CD4-positive, alpha-beta T cell (primary cell): ENCODE results near the gene DOLPP1. TPM values are rescaled to one million over a fixed set of nuclear protein-coding genes. Genes with fewer than 3 reads are reported as not detected.

Source experiments
- ATAC-seq: fragments of 200-7000 bp; cut with Tn5 transposase; one replicate; pipeline ENCODE4 v1.10.0; 2022; ENCODE audit warnings: mild to moderate bottlenecking; ENCODE audit not compliant: poor library complexity
- CTCF ChIA-PET: fragments of 350-600 bp; sonication (Branson Sonifier 250); formaldehyde crosslinking; loops from one replicate; lab custom pipeline; 2021; ENCODE audit warnings: antibody characterized with exemption, inconsistent platforms; lab: Charles Lee
- POLR2A ChIA-PET: fragments of 350-600 bp; sonication (Branson Sonifier 250); formaldehyde crosslinking; loops from one replicate; lab custom pipeline; 2021; ENCODE audit warnings: antibody characterized with exemption, inconsistent platforms; lab: Charles Lee
- DNase-seq, 14 experiments: peaks; one replicate each; pipeline ENCODE4 v3.0.0-alpha.2; 2013 to 2020; ENCODE audit warnings: mixed read lengths in 2 of 14
- H3K27ac ChIP-seq, 2 donors: one replicate each; pipeline versions ENCODE4 v1.5.1 to v1.7.0; 2013; ENCODE audit warnings: low read length in 2 of 2, low read depth in 1 of 2, mild to moderate bottlenecking in 1 of 2
- H3K27me3 ChIP-seq, 2 experiments: 1 replicate in 1 of 2; 2 replicates in 1 of 2; pipeline versions ENCODE4 v1.6.1 to v1.7.0; 2013; ENCODE audit warnings: low read length in 2 of 2, control low read depth in 1 of 2, mild to moderate bottlenecking in 1 of 2, moderate library complexity in 1 of 2; ENCODE audit not compliant: insufficient read depth in 2 of 2, control insufficient read depth in 1 of 2
- H3K36me3 ChIP-seq: one replicate; pipeline ENCODE4 v1.6.1; 2013; ENCODE audit warnings: low read length, control low read depth; ENCODE audit not compliant: insufficient read depth
- H3K4me1 ChIP-seq: one replicate; pipeline ENCODE4 v1.6.1; 2013; ENCODE audit warnings: low read length, control low read depth; ENCODE audit not compliant: insufficient read depth
- H3K4me3 ChIP-seq: one replicate; pipeline ENCODE4 v1.5.1; 2013; ENCODE audit warnings: mild to moderate bottlenecking, low read length, moderate library complexity
- H3K9me3 ChIP-seq, 2 experiments: 1 replicate in 1 of 2; 2 replicates in 1 of 2; pipeline versions ENCODE4 v1.6.1 to v1.7.0; 2013; ENCODE audit warnings: low read length in 2 of 2, mild to moderate bottlenecking in 2 of 2, control low read depth in 1 of 2, moderate library complexity in 1 of 2; ENCODE audit not compliant: control insufficient read depth in 1 of 2, insufficient read depth in 1 of 2
- H3K27ac Mint-ChIP-seq: one replicate; pipeline ENCODE4 v1.8.0; 2020; ENCODE audit warnings: mixed read lengths
- H3K27me3 Mint-ChIP-seq: one replicate; pipeline ENCODE4 v1.8.0; 2021; ENCODE audit warnings: mixed read lengths
- H3K36me3 Mint-ChIP-seq: one replicate; pipeline ENCODE4 v1.8.0; 2021; ENCODE audit warnings: low read depth, mixed read lengths
- H3K4me1 Mint-ChIP-seq: one replicate; pipeline ENCODE4 v1.8.0; 2021; ENCODE audit warnings: low read depth, mixed read lengths
- H3K4me3 Mint-ChIP-seq: one replicate; pipeline ENCODE4 v1.8.0; 2020; ENCODE audit warnings: mild to moderate bottlenecking, mixed read lengths
- H3K9me3 Mint-ChIP-seq: one replicate; pipeline ENCODE4 v1.8.0; 2020; ENCODE audit warnings: mixed read lengths
- CTCF ChIP-seq: fragments of 200-600 bp; IDR thresholded peaks from one replicate; pipeline ENCODE4 v1.8.0; 2022; ENCODE audit warnings: antibody characterized with exemption, mild to moderate bottlenecking
- intact Hi-C, 2 experiments: fragments of 100-400 bp; cut with DNase I in 1 of 2; cut with micrococcal nuclease in 1 of 2; formaldehyde crosslinking; loops; one replicate each; pipeline versions ENCODE4 v1.15.1 to v1.9.0; 2023 to 2025; cut with DNase I, micrococcal nuclease
- total RNA-seq, 174 experiments: library from RNA in 2 of 174; stranded (reverse) in 2 of 174; gene quantifications; one replicate each; pipeline ENCODE4 v1.2.3 and lab custom pipeline; 2021 to 2026

The DOLPP1 gene
- total RNA-seq, 2 experiments from 2014 or later: 2.7 to 3.6 TPM

DNA sequence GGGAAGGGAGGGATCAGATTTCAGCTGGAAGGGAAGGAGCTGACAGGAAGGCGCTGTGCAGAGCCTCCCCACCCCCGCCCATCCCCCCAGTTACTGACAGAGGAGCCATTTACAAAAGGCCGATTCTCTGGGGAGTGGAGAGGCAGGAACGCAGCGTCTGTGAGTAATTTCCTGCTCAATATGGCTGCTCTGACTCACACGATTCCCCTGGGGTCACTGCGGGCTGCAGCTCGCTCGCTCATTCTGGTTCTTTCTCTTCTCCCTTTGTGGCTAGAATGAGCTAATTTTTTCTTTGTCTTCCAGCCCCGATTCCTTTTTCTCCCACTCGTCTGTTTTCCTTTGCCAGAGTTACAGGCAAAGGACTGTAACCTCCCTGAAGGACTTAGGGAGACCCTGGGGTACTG lies 59.1 kb downstream of the DOLPP1 start:
- peak; percentile 53 to 92 (median 75) for DNase-seq
- peak; percentile 87 for ATAC-seq
- peaks cover 34% of the 10 kb centered on the region for H3K4me1 Mint-ChIP-seq
- H3K36me3 Mint-ChIP-seq: peaks cover 52% of the 10 kb centered on the region
- H3K4me3 Mint-ChIP-seq: peak overlapping the region; percentile 88
- intact Hi-C loops: loop anchor here (1.0 to 10.0 kb wide), 10 partner anchors 33 to 1095 kb away; partner anchors contain the start of gene IER5L (in 1 of the 2)
- Histone ChIP-seq H3K36me3 (peaks cover 51% of the 10 kb centered on the region), H3K4me3 (peak overlapping the region; percentile 65), H3K4me1 (peaks cover 44% of the 10 kb centered on the region), H3K27me3 (no peaks in the 10 kb centered on the region), H3K27ac (peak overlapping the region; percentile 95 to 96), H3K9me3 (no peaks in the 10 kb centered on the region)
- ChIA-PET CTCF (interaction anchor here (0.5 to 2.0 kb wide), 13 partner anchors 8 to 644 kb away, joined by 3 to 13 read pairs (median 4); partner anchors contain the start of gene PTPA), POLR2A (interaction anchor here (0.7 to 3.3 kb wide), 15 partner anchors 8 to 664 kb away, joined by 3 to 53 read pairs (median 4); partner anchors contain the start of genes IER5L and NTMT1)
- peak overlapping the region; percentile 89 for H3K27ac Mint-ChIP-seq
- H3K9me3 Mint-ChIP-seq: no peaks in the 10 kb centered on the region
- TF ChIP-seq CTCF: no peak
- H3K27me3 Mint-ChIP-seq: no peaks in the 10 kb centered on the region

Other genes with a start within 250 kb of the DOLPP1 start
- 1 to 10 TPM; 2.8 to 4.7 TPM for gene KYAT1, start 199.2 kb upstream of the DOLPP1 start, total RNA-seq
- gene LRRC8A, start 199.0 kb upstream of the DOLPP1 start, total RNA-seq: 10 to 100 TPM; 35.0 to 35.8 TPM
- gene PHYHD1, start 160.1 kb upstream of the DOLPP1 start, total RNA-seq: 1 to 10 TPM; 1.6 to 2.6 TPM
- 1 to 10 TPM; 7.4 to 7.8 TPM for gene DOLK, start 133.5 kb upstream of the DOLPP1 start, total RNA-seq
- 10 to 100 TPM; 43.0 to 43.9 TPM for gene NUP188, start 133.4 kb upstream of the DOLPP1 start, total RNA-seq
- gene SH3GLB2, start 52.8 kb upstream of the DOLPP1 start, total RNA-seq: 10 to 100 TPM; 65.6 to 69.1 TPM
- 10 to 100 TPM; 53.2 to 56.9 TPM for gene MIGA2, start 44.5 kb upstream of the DOLPP1 start, total RNA-seq
- gene CRAT, start 29.7 kb downstream of the DOLPP1 start, total RNA-seq: 1 to 10 TPM; 7.1 to 9.4 TPM
- gene PTPA, start 30.3 kb downstream of the DOLPP1 start, total RNA-seq: 10 to 100 TPM; 21.6 to 23.3 TPM
- 1 to 10 TPM; 5.6 to 6.4 TPM for gene IER5L, start 97.2 kb downstream of the DOLPP1 start, total RNA-seq